HepG2 (cell line): Measurements from ENCODE around the gene ETFB. TPM values are rescaled to one million over a fixed set of nuclear protein-coding genes. Genes with fewer than 3 reads are reported as not detected.

Experiments used
- ATAC-seq: fragments of 200-7000 bp; cut with Tn5 transposase; 3 replicates; pipeline ENCODE4 v1.9.1; 2020; ENCODE audit warnings: mild to moderate bottlenecking, moderate library complexity
- BruUV-seq: library from RNA; stranded (reverse); fragments of 400-500 nt; replicated peaks from 2 replicates; lab custom pipeline; 2021; lab: Mats Ljungman, UMichigan
- CTCF ChIA-PET: fragments of 300-600 bp; formaldehyde crosslinking; extraction: SDS; loops from one replicate; lab custom pipeline; 2021; ENCODE audit warnings: low total read pairs, inconsistent platforms, low intra/inter-chr PET ratio; lab: Yijun Ruan, JAX
- POLR2A ChIA-PET: fragments of 350-600 bp; sonication (Branson Sonifier 250); formaldehyde crosslinking; loops from one replicate; lab custom pipeline; 2020; ENCODE audit warnings: antibody characterized with exemption, inconsistent platforms; lab: Yijun Ruan, JAX
- DNase-seq: peaks from one replicate; pipeline ENCODE4 v3.0.0-alpha.2; 2015; ENCODE audit warnings: low spot score
- FAIRE-seq: peaks from 3 replicates; lab custom pipeline; 2011; peaks lifted over from hg19 to GRCh38; lab: Jason Lieb, UNC
- H2AFZ ChIP-seq: one replicate; pipeline ENCODE4 v1.6.1; 2011; ENCODE audit warnings: low read length, inconsistent platforms
- H3K27ac ChIP-seq: fragments of 300-600 bp; 3 replicates; pipeline ENCODE4 v1.8.0; 2011; ENCODE audit warnings: mixed run types, mild to moderate bottlenecking, mixed read lengths, low read length, inconsistent platforms; ENCODE audit not compliant: insufficient read depth; ENCODE audit errors: extremely low read length
- H3K27me3 ChIP-seq, 2 experiments: fragments of 200-600 bp in 1 of 2; 2 replicates in 1 of 2; 3 replicates in 1 of 2; pipeline versions ENCODE4 v1.6.0 to v1.8.0; 2011; ENCODE audit warnings: low read length in 2 of 2, mild to moderate bottlenecking in 2 of 2, moderate library complexity in 2 of 2, inconsistent platforms in 1 of 2; ENCODE audit not compliant: insufficient read depth in 2 of 2, control insufficient read depth in 1 of 2
- H3K36me3 ChIP-seq, 2 experiments: fragments of 200-600 bp in 1 of 2; replicated peaks in 1 of 2; 2 replicates in 1 of 2; 3 replicates in 1 of 2; pipeline versions ENCODE4 v1.5.1 to v1.8.0; 2011; ENCODE audit warnings: low read length in 2 of 2, inconsistent platforms in 1 of 2; ENCODE audit not compliant: insufficient read depth in 2 of 2, control insufficient read depth in 1 of 2
- H3K4me1 ChIP-seq: 2 replicates; pipeline ENCODE4 v1.5.1; 2012; ENCODE audit warnings: low read length, inconsistent platforms; ENCODE audit not compliant: insufficient read depth
- H3K4me2 ChIP-seq: 2 replicates; pipeline ENCODE4 v1.6.0; 2011; ENCODE audit warnings: low read depth, low read length, inconsistent platforms
- H3K4me3 ChIP-seq, 3 experiments: fragments of 200-600 bp in 1 of 3; sonication (generic), shearing (Covaris generic) in 1 of 3; replicated peaks in 1 of 3; 2 replicates each; pipeline ENCODE4 v1.5.1; 2011 to 2016; ENCODE audit warnings: low read length in 3 of 3, inconsistent platforms in 2 of 3, low read depth in 2 of 3, mild to moderate bottlenecking in 2 of 3, control low read depth in 1 of 3, mixed read lengths in 1 of 3; ENCODE audit not compliant: insufficient read depth in 1 of 3
- H3K79me2 ChIP-seq: one replicate; pipeline ENCODE4 v1.6.1; 2011; ENCODE audit warnings: low read length, inconsistent platforms; ENCODE audit not compliant: insufficient read depth
- H3K9ac ChIP-seq: 2 replicates; pipeline ENCODE4 v1.6.0; 2011; ENCODE audit warnings: mild to moderate bottlenecking, low read depth, low read length, inconsistent platforms; ENCODE audit not compliant: insufficient read depth
- H3K9me3 ChIP-seq: 2 replicates; pipeline ENCODE4 v1.5.1; 2012; ENCODE audit warnings: mild to moderate bottlenecking, low read length
- H4K20me1 ChIP-seq: 2 replicates; pipeline ENCODE4 v1.6.0; 2011; ENCODE audit warnings: inconsistent platforms, mild to moderate bottlenecking, low read length, moderate library complexity; ENCODE audit not compliant: insufficient read depth
- EHMT2 ChIP-seq: fragments of 200-600 bp; sonication (generic); IDR thresholded peaks from 2 replicates; pipeline ENCODE4 v1.7.0; 2017; ENCODE audit warnings: antibody characterized with exemption, low read depth, low read length, borderline replicate concordance
- ELK4 ChIP-seq: sonication (generic); formaldehyde crosslinking; IDR thresholded peaks from 2 replicates; pipeline ENCODE4 v1.9.0; 2021; ENCODE audit warnings: missing genetic modification reagents, borderline replicate concordance
- HMG20A ChIP-seq: IDR thresholded peaks from 2 replicates; pipeline ENCODE4 v1.6.1; 2016; ENCODE audit warnings: borderline replicate concordance
- NFKBIZ ChIP-seq: IDR thresholded peaks from 2 replicates; pipeline ENCODE4 v1.6.1; 2018; ENCODE audit warnings: missing genetic modification reagents, missing compliant biosample characterization
- NR2F6 ChIP-seq, 2 experiments: IDR thresholded peaks; 2 replicates each; pipeline ENCODE4 v1.6.1; 2016; ENCODE audit warnings: antibody characterized with exemption in 1 of 2, mild to moderate bottlenecking in 1 of 2
- POLR2A ChIP-seq, 2 experiments: IDR thresholded peaks; 2 replicates each; pipeline ENCODE4 v1.6.1; 2011; ENCODE audit warnings: low read depth in 2 of 2, low read length in 2 of 2, mild to moderate bottlenecking in 1 of 2, moderate library complexity in 1 of 2; ENCODE audit not compliant: insufficient read depth in 1 of 2
- SNAPC5 ChIP-seq: sonication (generic); formaldehyde crosslinking; IDR thresholded peaks from 2 replicates; pipeline ENCODE4 v1.8.1; 2023; ENCODE audit warnings: mild to moderate bottlenecking, missing genetic modification reagents, borderline replicate concordance
- UBTF ChIP-seq: sonication (generic); formaldehyde crosslinking; IDR thresholded peaks from 2 replicates; pipeline ENCODE4 v1.4.0; 2020; ENCODE audit warnings: mild to moderate bottlenecking, missing genetic modification reagents
- ZBTB10 ChIP-seq: sonication (generic); formaldehyde crosslinking; IDR thresholded peaks from 2 replicates; pipeline ENCODE4 v1.4.0; 2020; ENCODE audit warnings: missing genetic modification reagents, borderline replicate concordance
- ZBTB3 ChIP-seq: sonication (generic); formaldehyde crosslinking; IDR thresholded peaks from 2 replicates; pipeline ENCODE4 v1.4.0; 2020; ENCODE audit warnings: low read depth, mild to moderate bottlenecking, moderate library complexity, missing genetic modification reagents, borderline replicate concordance
- ZFP90 ChIP-seq: sonication (generic); formaldehyde crosslinking; IDR thresholded peaks from 2 replicates; pipeline ENCODE4 v1.8.0; 2022; ENCODE audit warnings: missing genetic modification reagents, mild to moderate bottlenecking, inconsistent platforms, borderline replicate concordance
- ZNF230 ChIP-seq: sonication (generic); formaldehyde crosslinking; IDR thresholded peaks from 2 replicates; pipeline ENCODE4 v1.4.0; 2020; ENCODE audit warnings: mild to moderate bottlenecking, missing genetic modification reagents
- ZNF512B ChIP-seq: sonication (generic); formaldehyde crosslinking; IDR thresholded peaks from 2 replicates; pipeline ENCODE4 v1.5.1; 2020; ENCODE audit warnings: missing genetic modification reagents, mild to moderate bottlenecking, borderline replicate concordance
- ZNF776 ChIP-seq: sonication (generic); formaldehyde crosslinking; IDR thresholded peaks from 2 replicates; pipeline ENCODE4 v1.4.0; 2020; ENCODE audit warnings: mild to moderate bottlenecking, missing genetic modification reagents
- WGBS: methylation state at CpG from one replicate; pipeline ENCODE4 v1.1.6; 2017; ENCODE audit warnings: low lambda C conversion rate; 5-methylcytosine and 5-hydroxymethylcytosine counted together
- in situ Hi-C: cut with HindIII; loops from 2 replicates; pipeline ENCODE4 v1.10.0; 2017; ENCODE audit warnings: low pct_unique_long_range_greater_than_20kb; ENCODE audit not compliant: extremely low pct_ligation_motif_present
- intact Hi-C: fragments of 100-400 bp; cut with micrococcal nuclease; formaldehyde crosslinking; loops from one replicate; pipeline ENCODE4 v1.10.0; 2022; ENCODE audit not compliant: unreplicated experiment
- polyA plus RNA-seq, 8 experiments: library from polyadenylated mRNA; depleted of rRNA in 3 of 8; stranded (reverse) in 7 of 8; unstranded in 1 of 8; fragments of >200 nt; fragmentation: Illumina TruSeq in 4 of 8; extraction: Trizol in 4 of 8; gene quantifications; 2 replicates each; pipeline versions ENCODE4 v1.2.1 to v1.2.3, GENCODE V29; 2011 to 2016; ENCODE audit warnings: low read depth in 4 of 8, missing spikeins in 1 of 8, mixed read lengths in 1 of 8; ENCODE audit not compliant: insufficient read depth in 1 of 8
- total RNA-seq, 5 experiments: library from RNA; depleted of rRNA; stranded (reverse); fragments of >200 nt; fragmentation: Illumina TruSeq; extraction: Trizol; gene quantifications; 2 replicates each; pipeline ENCODE4 v1.2.3, GENCODE V29; 2016; ENCODE audit warnings: low read depth in 1 of 5

The ETFB gene
- total and polyA plus RNA-seq, 2 of the 13 experiments (the other 11 are each of a cell fraction or from before 2014, with no cell fraction given) = 678 to 1,314 TPM

- Histone ChIP-seq H3K27me3 (peaks cover 0 to 7% of the 10 kb centered on the region in 2 experiments; a peak in 2 of 5 replicates), H4K20me1 (no peaks in the 10 kb centered on the region), H3K9ac (peak overlapping the region; percentile 99), H2AFZ (no peak overlapping the region), H3K9me3 (no peaks in the 10 kb centered on the region), H3K27ac (peak overlapping the region; percentile 100), H3K79me2 (peaks cover 37% of the 10 kb centered on the region), H3K4me2 (peak overlapping the region; percentile 93), H3K36me3 (no peaks in the 10 kb centered on the region), H3K4me3 (peak overlapping the region; percentile 80 to 94 (median 94)), H3K4me1 (peaks cover 50% of the 10 kb centered on the region)
- no TSS peak for BruUV-seq
- ATAC-seq (no peak; the same call in 2 of the 3 replicates), FAIRE-seq (no peak), DNase-seq (no peak)
- ChIA-PET POLR2A (interaction anchor here (1.1 to 2.3 kb wide), 15 partner anchors 10 to 106 kb away, joined by 3 to 91 read pairs (median 9); partner anchors contain the start of genes LIM2 and VSIG10L), CTCF (interaction anchor here (0.6 kb wide), 1 partner anchor 28 kb away, joined by 3 read pairs; no protein-coding TSS in a partner anchor)
- intact Hi-C loops = loop anchor here (1.0 kb wide), 2 partner anchors 13 to 40 kb away; no protein-coding TSS in a partner anchor
- WGBS = 3% methylated on average over 8 of the region's 15 CpGs
- in situ Hi-C loops = no loop called here
- TF ChIP-seq SNAPC5 (CRISPR knock-in tag) (no peak), NFKBIZ (CRISPR knock-in tag) (0 out of 2 replicates have a peak, but pooled peaks have one; percentile 13), ZNF512B (no peak), ZNF776 (CRISPR knock-in tag) (0 out of 2 replicates have a peak, but pooled peaks have one; percentile 13), ELK4 (CRISPR knock-in tag) (no peak), ZBTB3 (no peak), EHMT2 (no peak), UBTF (CRISPR knock-in tag) (no peak), HMG20A (CRISPR knock-in tag) (no peak), ZFP90 (0 out of 2 replicates have a peak, but pooled peaks have one; percentile 15), NR2F6 (IDR thresholded peaks at IDR 0.05) (no peak), NR2F6 (CRISPR knock-in tag; IDR thresholded peaks at IDR 0.05) (peak; percentile 5; the same call in 1 of the 2 replicates), ZNF230 (CRISPR knock-in tag) (no peak), POLR2A (IDR thresholded peaks at IDR 0.05; ENCODE audit: insufficient read depth in 1 of 2, low read depth in 2 of 2, low read length in 2 of 2) (peak; percentile 68 to 77; a peak in 3 of 4 replicates), ZBTB10 (CRISPR knock-in tag) (peak; percentile 16; the same call in 1 of the 2 replicates)
Measured at GRCh38 chr19:51367255-51367564, 1.0 kb upstream of the ETFB start.
